NCI-H1105 treated with DMSO at 0.1 percent for 48 hours (cell line): ENCODE results near the gene CIP2A.

Experiments used
- DNase-seq: peaks from one replicate; lab custom pipeline; 2025; lab: John Stamatoyannopoulos, UW

Gene CIP2A

GRCh38 chr3:108509871-108510270 is 79.4 kb downstream of the CIP2A start:
- no peak for DNase-seq

DNA sequence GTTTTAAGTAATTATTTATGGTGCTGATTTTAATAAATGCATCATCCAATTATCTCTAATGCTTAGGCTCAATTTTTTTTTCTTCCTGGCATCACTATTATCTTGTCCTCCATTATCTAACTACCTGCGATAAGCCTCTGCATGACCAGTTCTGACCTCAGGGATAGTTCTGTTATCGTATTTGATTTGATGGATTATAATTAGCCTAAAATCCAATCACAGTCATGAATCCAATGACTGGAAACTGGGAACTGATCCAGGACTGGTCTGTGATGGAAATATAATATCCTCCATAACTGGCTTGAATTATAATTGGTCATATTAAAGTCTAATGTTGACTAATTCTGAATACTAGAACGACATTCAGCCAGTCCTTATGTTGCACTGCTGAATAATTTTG is 80.0 kb downstream of the CIP2A start:
- peak; percentile 86 for DNase-seq

GRCh38 chr3:108507902-108508301 is 81.3 kb downstream of the CIP2A start:
- DNase-seq, result no peak

GRCh38 chr3:108505811-108506210 is 83.4 kb downstream of the CIP2A start:
- DNase-seq, result no peak

- no peak for DNase-seq
Measured at GRCh38 chr3:108503722-108504121, 85.5 kb downstream of the CIP2A start.

- no peak for DNase-seq
Measured at GRCh38 chr3:108501535-108501934, 87.7 kb downstream of the CIP2A start.

DNA sequence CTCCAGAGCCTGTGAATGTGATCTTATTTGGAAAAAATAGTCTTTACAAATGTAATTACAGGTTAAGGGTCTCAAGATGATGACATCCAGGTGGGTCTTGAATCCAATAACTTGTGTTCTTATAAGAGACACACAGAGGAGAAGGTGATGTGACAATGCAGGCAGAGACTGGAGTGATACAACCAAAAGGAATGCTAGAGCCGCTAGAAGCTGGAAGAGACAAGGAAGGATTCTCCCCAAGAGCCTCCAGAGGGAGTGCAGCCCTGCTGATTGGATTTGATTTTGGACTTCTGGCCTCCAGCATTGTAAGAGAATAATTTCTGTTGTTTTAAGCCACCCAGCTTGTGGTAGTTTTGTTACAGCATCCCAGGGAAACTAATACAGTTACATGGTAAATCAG is 88.5 kb downstream of the CIP2A start:
- no peak for DNase-seq
